ENCODE results near the gene BGN.
A peak's percentile ranks its signal among the peaks of the same experiment; 100 is the strongest.

Gene BGN

GRCh38 chrX:153485396-153486080 is 9.2 kb upstream of the BGN start:
- DNase-seq, result no peak

DNA sequence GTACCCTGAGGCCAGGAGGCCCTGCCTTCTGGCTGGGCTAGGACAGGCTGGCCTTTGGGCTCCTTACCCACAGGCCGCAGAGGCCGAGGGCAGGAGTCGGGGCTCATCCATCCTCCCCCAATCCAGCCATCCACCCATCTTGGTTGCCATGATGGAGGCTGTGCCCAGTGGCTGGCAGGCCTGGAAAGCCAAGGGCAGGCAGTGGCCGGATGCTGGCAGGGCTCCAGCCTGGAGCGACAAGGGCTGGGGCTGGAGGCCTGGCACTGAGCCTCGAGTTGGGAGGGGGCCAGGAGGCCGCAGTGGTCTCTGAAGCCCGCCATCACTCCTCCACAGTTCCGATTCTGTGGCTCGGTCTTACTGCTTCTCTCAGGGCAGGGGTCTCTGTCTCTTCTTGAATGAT is 8.6 kb upstream of the BGN start:
- DNase-seq, result no peak

DNA sequence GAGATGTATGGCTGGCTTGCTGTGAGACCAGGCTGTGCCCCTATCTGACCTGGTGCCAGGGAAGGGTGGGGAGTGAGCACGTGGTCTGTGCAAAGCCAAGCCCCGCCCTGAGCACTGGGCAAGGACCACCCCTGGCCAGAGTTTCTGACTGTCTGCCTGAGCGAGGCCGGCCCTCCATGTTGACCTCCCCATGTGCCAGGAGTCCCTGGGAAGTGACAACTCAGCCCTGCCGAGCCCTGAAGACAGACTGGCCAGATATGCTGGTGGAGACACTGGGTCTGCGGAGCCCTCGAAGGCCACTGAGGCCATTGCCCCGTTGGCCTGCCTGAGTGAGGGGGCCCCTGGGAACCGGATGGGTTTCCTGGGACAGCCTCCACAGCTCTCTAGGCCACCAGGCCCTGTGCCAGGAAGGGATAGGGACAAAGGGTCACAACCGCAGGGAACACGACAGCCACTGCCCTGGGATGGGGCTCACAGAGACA is 7.1 kb upstream of the BGN start:
- no peak for DNase-seq

GRCh38 chrX:153488231-153488914 is 6.4 kb upstream of the BGN start:
- DNase-seq, result no peak

- DNase-seq, result no peak
Measured at GRCh38 chrX:153490217-153490930, 4.4 kb upstream of the BGN start.

GRCh38 chrX:153491351-153491914 is 3.3 kb upstream of the BGN start:
- no peak for DNase-seq

GRCh38 chrX:153491918-153492317 is 2.9 kb upstream of the BGN start:
- no peak for DNase-seq

GRCh38 chrX:153492543-153492942 is 2.2 kb upstream of the BGN start:
- DNase-seq, result no peak

DNA sequence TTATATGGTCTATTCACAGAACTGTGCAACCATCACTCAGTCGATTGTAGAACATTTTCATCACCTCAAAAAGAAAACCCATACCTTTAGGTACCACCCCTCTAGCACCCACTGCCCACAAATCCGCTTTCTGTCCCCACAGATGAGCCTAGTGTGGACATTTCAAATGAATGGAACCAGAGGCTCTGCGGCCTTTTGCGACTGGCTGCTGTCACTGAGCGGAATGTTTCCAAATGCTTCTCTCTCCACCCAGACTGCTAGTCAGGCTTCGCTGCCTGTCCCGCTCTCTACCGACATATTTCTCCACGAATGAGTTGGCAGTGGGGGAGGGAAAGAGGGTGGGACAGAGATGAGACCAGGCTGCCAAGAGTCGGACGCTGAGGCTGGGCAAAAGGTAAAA is 1.7 kb upstream of the BGN start:
- no peak for DNase-seq

DNA sequence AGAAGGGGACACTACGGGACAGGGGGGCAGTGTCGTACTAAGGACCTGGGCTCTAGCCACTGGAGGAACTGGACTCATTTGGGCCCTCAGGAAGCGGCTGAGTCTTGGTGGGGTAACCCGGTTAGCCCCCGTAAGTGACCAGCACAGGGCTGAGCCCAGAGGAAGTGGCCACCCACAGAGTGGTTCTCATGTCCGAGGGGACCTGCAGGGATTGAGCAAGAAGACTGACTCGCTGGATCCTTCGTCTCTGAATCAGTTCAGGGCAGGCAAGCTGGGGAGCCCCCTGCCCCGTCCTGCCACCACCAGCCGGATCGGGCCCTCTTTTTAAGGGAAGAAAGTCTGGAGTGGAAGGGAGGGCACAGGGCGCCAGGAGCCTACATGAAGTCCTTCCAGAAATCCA is 719 bp upstream of the BGN start:
- DNase-seq, result peak; percentile 3 to 29

DNA sequence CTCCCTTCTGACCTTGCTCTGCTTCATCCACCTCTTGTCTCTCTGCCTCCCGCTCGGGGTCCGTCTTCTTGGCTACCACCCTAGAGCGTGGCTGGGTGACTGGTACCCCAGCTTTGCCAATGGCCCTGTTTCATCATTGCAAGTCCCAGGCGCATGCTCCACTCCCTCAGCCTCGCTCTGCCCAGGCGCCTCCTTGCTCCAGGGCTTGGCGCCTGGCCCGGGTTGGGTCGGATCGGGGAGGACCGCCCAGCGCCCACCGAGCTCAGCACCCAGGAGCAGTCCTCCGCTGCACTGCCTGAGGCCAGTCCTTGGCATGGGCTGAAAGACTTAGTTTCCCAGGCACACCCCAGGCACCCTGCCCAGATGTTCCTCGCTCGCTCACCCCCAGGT is 577 bp downstream of the BGN start:
- no peak for DNase-seq

- no peak for DNase-seq
Measured at GRCh38 chrX:153495903-153496589, 1.3 kb downstream of the BGN start.

DNA sequence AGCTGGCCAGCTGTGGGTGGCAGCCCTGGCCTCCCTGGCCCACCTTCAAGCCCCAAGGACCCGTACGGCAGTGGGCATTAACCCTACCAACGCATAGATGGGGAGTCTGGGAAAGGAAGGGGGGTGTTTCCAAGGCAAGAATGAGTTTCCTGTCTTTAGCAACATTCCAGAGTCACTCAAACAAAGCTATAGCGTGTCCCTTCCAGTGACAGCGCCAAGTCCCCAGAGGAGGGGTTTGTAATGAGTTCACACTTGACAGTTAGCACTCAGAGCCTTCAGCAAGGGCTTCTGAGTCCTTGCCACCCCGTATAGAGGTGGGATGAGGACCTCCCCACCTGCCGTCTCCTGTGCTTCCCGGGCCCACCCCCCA is 1.8 kb downstream of the BGN start:
- DNase-seq, result no peak

DNA sequence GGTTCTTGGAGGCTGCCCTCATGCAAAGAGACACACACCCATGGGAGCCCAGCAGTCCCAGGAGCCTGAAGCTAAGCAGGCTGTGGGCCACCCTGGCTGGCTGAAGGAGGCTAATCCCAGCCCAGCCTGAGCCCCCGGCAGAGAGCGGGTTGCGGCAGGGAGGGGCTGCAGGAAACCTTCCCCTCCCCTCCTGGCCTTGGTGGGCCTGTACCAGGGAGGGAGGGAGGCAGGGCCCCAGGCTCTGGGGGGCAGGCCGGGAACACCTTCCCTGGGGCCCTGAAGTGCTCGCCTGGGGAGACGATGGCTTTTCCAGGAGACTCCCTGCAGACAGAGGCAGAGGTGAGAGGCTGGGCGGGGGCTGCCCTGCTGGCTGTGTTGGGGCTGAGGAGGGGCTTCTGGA is 3.7 kb downstream of the BGN start:
- DNase-seq, result no peak

DNA sequence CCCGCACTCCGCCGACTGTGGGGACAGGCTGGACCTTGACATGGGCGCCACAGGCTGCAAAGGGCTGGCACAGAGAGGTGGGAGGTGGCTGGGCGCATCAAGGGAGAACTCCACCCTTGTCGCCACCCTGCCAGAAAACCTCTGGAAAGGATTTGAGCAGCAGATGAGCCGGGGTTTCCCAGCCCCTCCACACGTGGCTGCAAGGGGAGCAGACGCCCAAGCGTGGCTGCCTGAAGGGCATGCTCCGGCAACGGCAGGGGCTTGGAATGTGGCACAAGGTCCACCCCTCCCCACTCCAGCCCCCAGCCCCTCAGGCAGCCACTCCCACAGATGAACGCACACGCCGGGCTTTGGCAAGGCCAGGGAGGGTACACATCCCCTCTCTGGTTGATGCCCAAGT is 4.6 kb downstream of the BGN start:
- no peak for DNase-seq

DNA sequence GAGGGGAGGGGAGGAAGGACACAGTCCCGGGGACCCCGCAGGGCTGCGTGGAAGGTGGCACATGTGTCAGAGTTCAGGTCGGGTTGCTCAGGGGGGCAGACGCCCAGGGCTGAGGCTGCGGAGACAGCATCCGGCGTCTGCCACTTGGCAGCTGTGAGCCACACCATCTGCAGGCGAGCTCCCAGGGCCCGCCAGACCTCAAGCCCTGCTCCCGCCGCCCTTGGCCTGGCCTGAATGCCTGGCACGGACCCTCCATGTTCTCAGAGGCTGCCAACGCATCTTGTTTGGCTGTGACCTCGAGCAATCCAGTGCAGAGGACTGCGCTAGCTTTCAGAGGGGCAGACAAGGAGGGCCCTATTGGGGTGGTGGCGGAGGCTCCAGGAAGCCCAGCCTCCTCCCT is 5.1 kb downstream of the BGN start:
- no peak for DNase-seq

- DNase-seq, result no peak
Measured at GRCh38 chrX:153500676-153501280, 6.0 kb downstream of the BGN start.

DNA sequence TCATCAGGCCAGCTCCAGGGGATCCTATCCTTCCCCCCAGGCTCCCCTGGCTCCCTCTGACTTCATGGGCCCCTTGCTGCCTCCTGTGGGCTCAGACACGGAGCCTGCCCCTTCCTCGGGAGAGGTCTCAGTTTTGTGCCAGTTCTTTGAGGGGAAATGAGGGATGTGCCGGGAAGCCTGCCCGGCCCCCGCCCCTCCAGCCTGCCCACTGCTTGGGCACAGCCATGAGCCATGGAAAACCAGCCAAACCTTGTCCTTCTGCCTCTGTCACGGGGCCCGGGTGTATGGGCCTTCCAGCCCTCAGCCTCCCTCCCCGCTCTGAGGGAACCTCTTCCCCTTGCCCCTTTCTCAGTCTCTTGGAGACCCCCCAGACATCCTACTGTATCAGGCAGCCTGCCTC is 6.8 kb downstream of the BGN start:
- DNase-seq, result no peak

DNA sequence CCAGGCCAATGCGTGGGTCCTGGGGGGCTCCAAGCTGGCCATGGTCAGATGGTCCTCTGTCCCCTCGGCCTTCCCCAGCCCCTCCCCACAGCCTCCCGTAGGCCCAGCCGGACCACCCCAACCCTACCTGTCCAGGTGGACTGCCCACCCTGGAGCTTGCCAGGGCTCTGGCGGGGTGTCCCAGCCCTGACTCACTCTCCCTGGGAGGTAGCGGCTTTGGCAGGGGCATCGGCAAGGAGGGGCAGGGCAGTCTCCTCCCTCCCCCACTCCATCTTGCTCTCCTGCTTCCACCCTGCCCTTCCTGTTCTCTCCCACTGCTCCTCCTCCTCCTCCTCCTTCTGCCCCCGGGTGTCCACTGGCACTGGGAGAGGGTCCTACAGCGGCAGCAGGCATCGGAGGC is 7.4 kb downstream of the BGN start:
- DNase-seq, result no peak

DNA sequence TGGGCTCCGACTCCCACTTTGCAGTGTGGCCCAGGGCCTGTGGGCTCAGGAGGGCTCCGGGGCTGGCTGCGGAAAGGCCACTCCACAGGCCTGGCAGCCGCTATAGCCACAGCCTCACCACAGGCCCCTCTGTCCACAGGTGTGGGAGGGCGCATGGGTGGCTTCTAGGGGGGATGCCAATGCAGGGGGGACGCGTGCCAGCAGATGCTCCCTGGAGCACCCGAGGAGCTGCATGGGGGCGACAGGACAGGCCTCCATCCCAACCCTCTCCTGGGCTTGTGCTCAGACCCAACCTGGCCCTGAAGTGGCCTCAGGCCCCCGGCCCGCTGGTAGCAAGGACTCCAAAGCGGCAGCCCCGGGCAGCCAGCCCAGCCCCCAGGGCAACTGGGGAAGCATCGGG is 8.0 kb downstream of the BGN start:
- DNase-seq, result no peak

DNA sequence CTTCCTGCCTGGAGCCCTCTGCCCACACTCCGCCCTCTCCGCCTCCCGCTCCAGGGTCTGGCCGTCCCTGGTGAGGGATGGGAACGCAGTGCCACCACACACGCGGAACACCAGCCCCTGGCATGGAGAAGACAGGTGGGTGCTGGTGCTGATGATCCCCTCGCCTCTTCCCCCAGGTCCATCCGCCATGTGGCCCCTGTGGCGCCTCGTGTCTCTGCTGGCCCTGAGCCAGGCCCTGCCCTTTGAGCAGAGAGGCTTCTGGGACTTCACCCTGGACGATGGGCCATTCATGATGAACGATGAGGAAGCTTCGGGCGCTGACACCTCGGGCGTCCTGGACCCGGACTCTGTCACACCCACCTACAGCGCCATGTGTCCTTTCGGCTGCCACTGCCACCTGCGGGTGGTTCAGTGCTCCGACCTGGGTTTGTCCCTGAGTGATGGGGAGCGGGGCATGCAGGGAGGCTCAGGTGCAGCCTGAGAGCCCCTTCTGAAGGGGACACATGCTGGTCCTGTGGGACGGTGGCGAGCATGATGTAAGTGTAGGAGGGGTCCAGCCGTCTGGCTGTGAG is 9.8 kb downstream of the BGN start:
- DNase-seq, result no peak

DNA sequence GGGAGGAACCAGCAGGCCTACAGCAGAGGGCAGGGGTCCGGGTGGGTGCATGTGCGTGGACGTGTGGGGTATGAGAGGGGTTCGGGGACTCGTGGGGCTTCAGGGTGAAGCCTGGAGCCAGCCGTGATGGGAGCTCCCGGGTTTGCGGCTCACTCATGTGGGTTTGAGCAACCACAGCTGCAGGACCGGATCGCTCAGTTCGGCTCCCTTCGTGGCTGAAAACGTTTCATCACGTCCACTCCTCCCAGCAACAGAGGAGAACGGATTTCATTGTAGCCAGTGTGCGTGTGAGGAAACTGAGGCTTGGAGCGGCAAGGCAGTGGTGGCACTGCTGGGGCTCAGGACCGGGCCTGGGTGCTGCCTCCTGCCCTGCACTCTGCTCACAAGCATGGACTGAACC is 10.6 kb downstream of the BGN start:
- no peak for DNase-seq

Measured in inflammatory macrophage (primary cell).